Measurements from ENCODE around the gene MICAL3. TPM values are rescaled to one million over a fixed set of nuclear protein-coding genes. Genes with fewer than 3 reads are reported as not detected.

Gene MICAL3
- total and polyA plus RNA-seq, 4 donors = 59.9 to 113 (median 75.9) TPM

DNA sequence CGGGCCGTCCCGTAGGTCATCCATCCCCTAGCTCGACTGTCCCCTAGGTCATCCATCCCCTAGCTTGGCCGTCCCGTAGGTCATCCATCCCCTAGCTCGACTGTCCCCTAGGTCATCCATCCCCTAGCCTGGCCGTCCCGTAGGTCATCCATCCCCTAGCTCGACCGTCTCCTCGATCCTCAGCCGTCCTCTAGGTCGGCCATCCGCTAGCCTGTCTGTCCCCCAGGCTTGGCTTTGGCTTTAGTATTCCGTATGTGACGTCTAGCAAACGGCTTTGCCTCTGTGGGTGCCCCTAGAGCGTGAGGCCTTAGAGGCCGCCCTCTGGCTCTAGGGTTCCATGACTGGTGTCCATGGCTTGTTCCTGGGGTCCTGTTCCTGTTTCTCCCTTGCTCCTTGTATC is 209.5 kb downstream of the MICAL3 start:
- no peaks in the 10 kb centered on the region for H3K4me1 ChIP-seq (ENCODE audit: control insufficient read depth, insufficient read depth, low read length)
- DNase-seq (ENCODE audit: low read depth in 4 of 6, low spot score in 6 of 6) = no peak
- no peaks in the 10 kb centered on the region for H3K9me3 ChIP-seq (ENCODE audit: control insufficient read depth, insufficient read depth, low read length)
- 96% methylated on average over 20 of the region's 20 CpGs for WGBS (ENCODE audit: insufficient coverage)
- no peak overlapping the region for H3K27ac ChIP-seq (ENCODE audit: low read depth, low read length)
- H3K4me3 ChIP-seq (ENCODE audit: low read depth, low read length) = no peak overlapping the region
- H3K36me3 ChIP-seq (ENCODE audit: control insufficient read depth, insufficient read depth, low read length) = peaks cover 92% of the 10 kb centered on the region
- no peaks in the 10 kb centered on the region for H3K27me3 ChIP-seq (ENCODE audit: control insufficient read depth, insufficient read depth, low read length)

DNA sequence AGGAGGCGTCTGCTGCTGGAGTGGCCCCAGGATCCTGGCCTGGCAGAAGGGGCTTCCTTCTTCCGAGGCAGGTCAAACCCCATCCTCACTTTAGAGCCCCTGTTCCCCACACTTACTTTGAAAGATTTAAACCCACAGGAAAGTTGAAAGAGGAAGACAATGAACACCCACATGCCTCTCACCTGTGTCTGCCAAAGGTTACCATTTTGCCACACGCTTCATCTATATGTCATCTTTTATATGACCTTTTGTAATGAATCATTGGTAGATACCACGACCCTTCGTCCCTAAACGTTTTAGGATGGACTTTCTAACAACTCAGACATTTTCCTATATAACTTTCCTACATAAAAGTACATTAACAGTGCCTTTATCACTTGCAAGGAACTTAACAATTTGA is 210.3 kb downstream of the MICAL3 start:
- no peak for DNase-seq (ENCODE audit: low read depth in 4 of 6, low spot score in 6 of 6)
- H3K4me1 ChIP-seq (ENCODE audit: control insufficient read depth, insufficient read depth, low read length) = no peaks in the 10 kb centered on the region
- no peaks in the 10 kb centered on the region for H3K27me3 ChIP-seq (ENCODE audit: control insufficient read depth, insufficient read depth, low read length)
- 92% methylated on average over 4 of the region's 6 CpGs for WGBS (ENCODE audit: insufficient coverage)
- no peak overlapping the region for H3K4me3 ChIP-seq (ENCODE audit: low read depth, low read length)
- no peak overlapping the region for H3K27ac ChIP-seq (ENCODE audit: low read depth, low read length)
- H3K9me3 ChIP-seq (ENCODE audit: control insufficient read depth, insufficient read depth, low read length) = no peaks in the 10 kb centered on the region
- peaks cover 92% of the 10 kb centered on the region for H3K36me3 ChIP-seq (ENCODE audit: control insufficient read depth, insufficient read depth, low read length)

DNA sequence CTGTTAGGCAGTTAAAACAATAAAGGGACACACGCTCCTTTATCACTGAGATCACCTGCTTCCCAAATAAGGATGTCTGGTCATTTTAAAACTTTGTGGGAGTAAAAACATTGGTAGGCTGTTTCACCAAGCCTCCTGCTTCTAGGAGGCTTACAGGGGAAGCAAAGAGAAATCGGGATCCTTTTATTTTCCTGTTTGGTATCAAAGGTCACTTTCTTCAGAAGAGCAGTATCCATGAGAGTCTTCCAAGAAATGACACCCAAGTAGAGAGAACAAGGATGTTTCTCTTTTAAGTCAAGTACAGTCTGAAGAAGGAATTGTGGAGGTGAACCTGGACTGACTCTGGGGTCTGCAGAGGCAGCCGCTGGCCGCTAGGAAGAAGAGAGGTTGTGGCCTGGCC is 213.2 kb downstream of the MICAL3 start:
- no peak for DNase-seq (ENCODE audit: low read depth in 4 of 6, low spot score in 6 of 6)
- Histone ChIP-seq H3K36me3 (ENCODE audit: control insufficient read depth, insufficient read depth, low read length) (peaks cover 88% of the 10 kb centered on the region), H3K27ac (ENCODE audit: low read depth, low read length) (no peak overlapping the region), H3K9me3 (ENCODE audit: control insufficient read depth, insufficient read depth, low read length) (no peaks in the 10 kb centered on the region), H3K27me3 (ENCODE audit: control insufficient read depth, insufficient read depth, low read length) (no peaks in the 10 kb centered on the region), H3K4me3 (ENCODE audit: low read depth, low read length) (no peak overlapping the region), H3K4me1 (ENCODE audit: control insufficient read depth, insufficient read depth, low read length) (no peaks in the 10 kb centered on the region)
- whole genome bisulfite sequencing (ENCODE audit: insufficient coverage) = 100% methylated on average over 4 of the region's 4 CpGs

DNA sequence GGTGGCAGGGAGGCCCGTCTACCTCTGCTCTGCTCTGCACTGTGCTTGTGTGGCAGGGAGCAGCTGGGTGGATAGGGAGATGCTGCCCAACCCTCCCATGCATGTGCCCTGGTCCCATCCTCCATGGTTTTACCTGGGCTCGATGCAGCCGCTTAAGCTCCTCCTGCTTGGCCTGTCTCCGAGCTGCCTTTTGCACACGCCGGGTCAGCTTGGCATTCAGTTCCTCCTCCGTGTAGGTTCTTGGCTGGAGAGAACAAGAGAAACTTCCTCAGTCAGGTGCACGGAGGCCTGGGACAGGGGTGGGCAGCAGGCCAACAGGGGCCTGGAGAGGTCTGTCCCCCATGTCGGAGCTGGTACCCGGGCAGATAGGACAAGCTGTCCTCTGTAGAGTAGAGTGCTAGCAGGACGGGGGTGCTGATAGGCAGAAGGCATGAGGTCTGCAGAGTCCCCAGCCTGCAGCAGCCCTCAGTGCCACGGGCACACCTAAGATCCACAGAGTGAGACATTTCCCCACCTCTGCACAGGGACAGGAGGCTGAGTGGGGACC is 213.7 kb downstream of the MICAL3 start:
- Histone ChIP-seq H3K4me1 (ENCODE audit: control insufficient read depth, insufficient read depth, low read length) (no peaks in the 10 kb centered on the region), H3K27ac (ENCODE audit: low read depth, low read length) (no peak overlapping the region), H3K27me3 (ENCODE audit: control insufficient read depth, insufficient read depth, low read length) (no peaks in the 10 kb centered on the region), H3K4me3 (ENCODE audit: low read depth, low read length) (no peak overlapping the region), H3K9me3 (ENCODE audit: control insufficient read depth, insufficient read depth, low read length) (no peaks in the 10 kb centered on the region), H3K36me3 (ENCODE audit: control insufficient read depth, insufficient read depth, low read length) (peaks cover 88% of the 10 kb centered on the region)
- DNase-seq (ENCODE audit: low read depth in 4 of 6, low spot score in 6 of 6) = no peak
- whole genome bisulfite sequencing (ENCODE audit: insufficient coverage) = 96% methylated on average over 11 of the region's 12 CpGs

DNA sequence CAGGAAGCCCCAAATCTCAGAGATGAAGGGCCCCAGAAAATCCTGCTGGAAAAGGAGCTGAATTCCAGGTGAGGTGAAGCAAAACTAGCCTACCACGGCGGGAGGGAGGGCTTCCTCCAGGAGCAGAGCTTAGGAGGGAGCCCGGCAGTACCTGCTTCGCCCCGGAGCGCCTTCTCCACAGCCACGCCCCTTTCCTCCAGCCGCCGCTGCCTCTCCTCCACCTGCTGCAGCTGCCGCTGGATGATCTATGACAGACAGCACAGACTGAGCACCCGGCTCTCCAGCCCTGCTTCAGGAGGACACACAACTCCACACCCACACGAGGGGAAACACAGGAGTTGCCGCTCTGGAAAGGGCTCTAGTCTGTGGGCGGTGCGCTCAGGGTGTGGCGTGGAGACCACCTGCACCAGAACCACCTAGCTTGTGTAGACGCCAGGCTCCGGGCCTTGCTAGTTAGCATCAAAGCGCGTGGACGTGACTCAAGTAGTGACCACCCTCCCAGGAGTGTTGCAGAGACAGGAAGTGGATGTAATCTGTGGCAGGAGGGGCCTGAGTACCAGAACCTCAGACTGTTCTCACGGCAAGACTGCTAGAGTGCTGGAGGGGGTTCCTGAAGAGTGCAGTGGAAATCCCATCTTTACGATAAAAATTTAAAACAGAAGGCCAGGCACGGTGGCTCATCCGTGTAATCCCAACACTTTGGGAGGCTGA is 215.5 kb downstream of the MICAL3 start:
- Histone ChIP-seq H3K27ac (ENCODE audit: low read depth, low read length) (no peak overlapping the region), H3K36me3 (ENCODE audit: control insufficient read depth, insufficient read depth, low read length) (peaks cover 89% of the 10 kb centered on the region), H3K4me3 (ENCODE audit: low read depth, low read length) (no peak overlapping the region), H3K27me3 (ENCODE audit: control insufficient read depth, insufficient read depth, low read length) (no peaks in the 10 kb centered on the region), H3K4me1 (ENCODE audit: control insufficient read depth, insufficient read depth, low read length) (peaks cover 3% of the 10 kb centered on the region), H3K9me3 (ENCODE audit: control insufficient read depth, insufficient read depth, low read length) (no peaks in the 10 kb centered on the region)
- WGBS (ENCODE audit: insufficient coverage) = 91% methylated on average over 23 of the region's 25 CpGs
- no peak for DNase-seq (ENCODE audit: low read depth in 4 of 6, low spot score in 6 of 6)

DNA sequence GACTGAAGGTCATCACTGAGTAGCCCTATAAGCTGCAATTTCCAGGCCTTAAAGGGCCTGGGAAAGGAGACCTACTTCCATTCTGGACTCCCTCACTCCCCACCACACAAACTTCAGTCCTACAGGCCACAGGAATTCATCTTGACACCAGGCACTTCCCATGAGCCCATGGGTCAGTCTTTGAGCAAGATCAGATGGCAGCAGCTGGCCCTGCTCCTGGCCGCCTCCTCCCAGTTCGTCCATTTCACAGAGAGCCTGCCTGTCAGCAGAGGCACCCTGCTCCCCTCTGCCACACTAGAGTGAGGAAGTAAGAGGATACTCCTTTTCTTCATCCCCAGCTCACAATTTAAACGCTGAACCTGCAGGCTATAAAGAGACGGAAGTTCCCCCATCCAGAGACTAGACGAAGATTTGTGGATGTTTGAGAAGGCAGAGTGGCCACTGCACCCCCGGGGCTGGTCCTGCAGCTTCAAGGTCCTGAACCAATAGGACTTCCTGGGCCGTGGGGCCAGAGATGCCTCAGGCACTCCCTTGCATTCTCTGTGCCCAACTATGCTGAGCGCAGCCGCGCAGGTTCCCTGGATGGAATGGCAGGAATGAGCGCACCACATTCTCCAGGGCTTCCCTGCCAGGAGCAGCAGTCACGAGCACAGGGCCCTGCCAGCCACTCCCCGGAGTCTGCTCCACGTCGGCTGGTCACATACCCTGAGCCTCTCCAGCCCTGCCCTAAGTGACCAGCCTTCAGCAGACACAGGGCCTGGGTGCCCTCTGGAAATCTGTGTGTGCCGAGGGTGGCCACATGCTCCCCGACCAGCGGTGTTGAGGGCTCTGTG is 216.6 kb downstream of the MICAL3 start:
- Histone ChIP-seq H3K27ac (ENCODE audit: low read depth, low read length) (no peak overlapping the region), H3K4me1 (ENCODE audit: control insufficient read depth, insufficient read depth, low read length) (peaks cover 3% of the 10 kb centered on the region), H3K9me3 (ENCODE audit: control insufficient read depth, insufficient read depth, low read length) (no peaks in the 10 kb centered on the region), H3K4me3 (ENCODE audit: low read depth, low read length) (no peak overlapping the region), H3K36me3 (ENCODE audit: control insufficient read depth, insufficient read depth, low read length) (peaks cover 89% of the 10 kb centered on the region), H3K27me3 (ENCODE audit: control insufficient read depth, insufficient read depth, low read length) (no peaks in the 10 kb centered on the region)
- 89% methylated on average over 12 of the region's 18 CpGs for WGBS (ENCODE audit: insufficient coverage)
- no peak for DNase-seq (ENCODE audit: low read depth in 4 of 6, low spot score in 6 of 6)

DNA sequence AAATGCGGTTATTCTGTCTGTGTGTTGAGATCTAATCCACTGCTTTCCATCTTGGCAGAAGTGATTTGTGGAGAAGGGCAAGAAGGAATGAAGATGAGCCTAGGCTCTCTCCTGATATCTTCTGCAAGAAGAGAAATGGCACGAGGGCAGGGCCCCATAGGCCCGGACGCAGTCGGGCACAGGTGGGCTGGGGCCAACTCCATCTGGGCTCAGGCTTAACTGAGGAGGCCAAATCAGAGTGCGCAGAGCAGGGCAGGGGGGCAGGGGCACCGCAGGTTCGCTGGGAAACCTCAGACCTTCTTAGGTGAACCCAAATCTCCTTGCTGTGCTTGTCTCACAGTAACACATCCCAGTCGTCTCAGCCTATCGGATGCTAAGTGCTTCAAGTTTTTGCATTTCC is 217.3 kb downstream of the MICAL3 start:
- 96% methylated on average over 10 of the region's 10 CpGs for WGBS (ENCODE audit: insufficient coverage)

DNA sequence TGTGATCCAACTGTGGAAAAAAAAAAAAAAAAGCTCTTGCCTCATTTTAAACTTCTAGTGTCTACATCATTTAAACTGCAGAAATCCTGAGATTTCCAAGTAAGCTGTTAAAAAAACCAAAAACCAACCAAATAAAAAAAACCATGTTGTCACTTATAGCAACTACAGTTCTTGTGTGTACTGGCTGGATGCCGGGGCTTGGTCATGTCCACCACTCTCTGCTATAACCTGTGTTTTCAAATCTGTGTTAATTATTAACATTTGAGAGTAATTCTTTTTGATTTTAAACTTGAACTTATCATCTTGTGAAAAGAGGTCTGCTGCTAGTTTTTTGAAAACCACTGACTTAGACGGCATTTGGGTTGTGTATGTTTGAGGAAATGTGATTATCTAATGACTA is 217.9 kb downstream of the MICAL3 start:
- peaks cover 3% of the 10 kb centered on the region for H3K4me1 ChIP-seq (ENCODE audit: control insufficient read depth, insufficient read depth, low read length)
- no peaks in the 10 kb centered on the region for H3K9me3 ChIP-seq (ENCODE audit: control insufficient read depth, insufficient read depth, low read length)
- H3K4me3 ChIP-seq (ENCODE audit: low read depth, low read length) = no peak overlapping the region
- H3K27me3 ChIP-seq (ENCODE audit: control insufficient read depth, insufficient read depth, low read length) = no peaks in the 10 kb centered on the region
- H3K27ac ChIP-seq (ENCODE audit: low read depth, low read length) = no peak overlapping the region
- no peak for DNase-seq (ENCODE audit: low read depth in 4 of 6, low spot score in 6 of 6)
- peaks cover 86% of the 10 kb centered on the region for H3K36me3 ChIP-seq (ENCODE audit: control insufficient read depth, insufficient read depth, low read length)
- WGBS (ENCODE audit: insufficient coverage) = no CpG with 5 or more reads among the region's 2 CpGs

More for the DNA sequence above, 217.3 kb downstream of the MICAL3 start:
- Histone ChIP-seq H3K4me3 (ENCODE audit: low read depth, low read length) (no peak overlapping the region), H3K4me1 (ENCODE audit: control insufficient read depth, insufficient read depth, low read length) (peaks cover 3% of the 10 kb centered on the region), H3K36me3 (ENCODE audit: control insufficient read depth, insufficient read depth, low read length) (peaks cover 90% of the 10 kb centered on the region), H3K27ac (ENCODE audit: low read depth, low read length) (no peak overlapping the region), H3K9me3 (ENCODE audit: control insufficient read depth, insufficient read depth, low read length) (no peaks in the 10 kb centered on the region), H3K27me3 (ENCODE audit: control insufficient read depth, insufficient read depth, low read length) (no peaks in the 10 kb centered on the region)
- DNase-seq (ENCODE audit: low read depth in 4 of 6, low spot score in 6 of 6) = no peak

DNA sequence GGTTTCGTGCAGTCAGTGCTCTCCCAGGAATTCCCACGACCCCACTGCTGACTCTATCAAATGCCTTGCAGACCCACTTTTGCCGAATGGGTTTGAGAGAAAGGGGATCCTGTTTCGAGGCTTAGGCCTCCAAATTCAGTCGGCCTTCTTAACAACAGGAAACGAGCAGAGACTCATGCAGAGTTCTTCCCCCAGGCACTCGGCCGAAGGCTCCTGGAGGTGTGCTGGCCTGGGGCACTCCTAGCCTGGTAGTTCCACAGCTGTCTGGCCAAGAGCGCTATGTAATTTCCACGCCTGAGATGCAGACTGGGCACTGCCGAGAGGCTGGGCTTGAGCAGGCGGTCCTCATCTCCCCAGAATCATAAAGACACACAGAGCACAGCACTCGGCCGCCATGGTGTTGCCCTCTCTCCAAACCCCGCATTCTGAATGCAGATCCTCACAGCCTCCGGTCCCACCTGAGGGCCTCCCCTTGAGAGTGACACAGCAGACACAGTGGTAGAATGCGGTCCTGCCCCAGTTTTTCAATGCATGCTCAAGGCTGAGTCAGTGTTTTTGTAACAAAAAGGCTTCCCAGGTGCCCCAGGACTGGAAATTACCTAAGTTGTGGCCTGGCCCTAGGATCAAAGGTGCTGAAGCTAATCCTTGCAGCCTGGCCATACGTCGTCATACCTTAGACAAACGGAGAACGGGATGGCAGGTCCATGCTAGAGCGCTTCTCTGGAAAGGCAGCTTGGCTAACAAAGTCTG is 219.9 kb downstream of the MICAL3 start:
- Histone ChIP-seq H3K4me3 (ENCODE audit: low read depth, low read length) (no peak overlapping the region), H3K27ac (ENCODE audit: low read depth, low read length) (no peak overlapping the region), H3K4me1 (ENCODE audit: control insufficient read depth, insufficient read depth, low read length) (peaks cover 3% of the 10 kb centered on the region), H3K27me3 (ENCODE audit: control insufficient read depth, insufficient read depth, low read length) (no peaks in the 10 kb centered on the region), H3K9me3 (ENCODE audit: control insufficient read depth, insufficient read depth, low read length) (no peaks in the 10 kb centered on the region), H3K36me3 (ENCODE audit: control insufficient read depth, insufficient read depth, low read length) (peaks cover 81% of the 10 kb centered on the region)
- WGBS (ENCODE audit: insufficient coverage) = 86% methylated on average over 20 of the region's 22 CpGs
- DNase-seq (ENCODE audit: low read depth in 4 of 6, low spot score in 6 of 6) = no peak

All from spinal cord (tissue), 10 donors.